ENCODE results near the gene PAK4. TPM values are rescaled to one million over a fixed set of nuclear protein-coding genes. Genes with fewer than 3 reads are reported as not detected.

Gene PAK4
- total RNA-seq, 1 experiment from 2014 or later = 69.8 TPM

GRCh38 chr19:39206122-39206521 is 80.5 kb downstream of the PAK4 start (continued):
- TF ChIP-seq ZNF425 (CRISPR knock-in tag; conservative IDR thresholded peaks at IDR 0.05) (no peak), CBFB (CRISPR knock-in tag; IDR thresholded peaks at IDR 0.05; ENCODE audit: low read depth) (no peak)

- POLR2A ChIA-PET = no interaction called here
Measured at GRCh38 chr19:39207293-39207836, 81.8 kb downstream of the PAK4 start.

More at GRCh38 chr19:39207293-39207836, 81.8 kb downstream of the PAK4 start:
- DNase-seq (ENCODE audit: low spot score) (no peak), ATAC-seq (no peak)
- Mint-ChIP-seq H3K9me3 (no peaks in the 10 kb centered on the region), H3K27me3 (ENCODE audit: low read depth) (peaks cover 31% of the 10 kb centered on the region), H3K27ac (no peak overlapping the region), H3K4me3 (no peak overlapping the region), H3K4me1 (no peaks in the 10 kb centered on the region; the same call in 1 of the 2 replicates), H3K36me3 (no peaks in the 10 kb centered on the region)
- CTCF ChIA-PET = interaction anchor here (0.6 kb wide), 1 partner anchor 1427 kb away, joined by 3 read pairs; no protein-coding TSS in a partner anchor
- TF ChIP-seq ARID4B (CRISPR knock-in tag; IDR thresholded peaks at IDR 0.05; ENCODE audit: borderline replicate concordance) (no peak), MLX (CRISPR knock-in tag; IDR thresholded peaks at IDR 0.05) (no peak), NR2C2 (CRISPR knock-in tag; IDR thresholded peaks at IDR 0.05) (no peak), SOX15 (CRISPR knock-in tag; IDR thresholded peaks at IDR 0.05) (no peak), FOXJ3 (CRISPR knock-in tag; IDR thresholded peaks at IDR 0.05; ENCODE audit: borderline replicate concordance) (no peak), JUN (CRISPR knock-in tag; IDR thresholded peaks at IDR 0.05) (no peak), ZNF281 (CRISPR knock-in tag; IDR thresholded peaks at IDR 0.05) (no peak), E2F4 (CRISPR knock-in tag; IDR thresholded peaks at IDR 0.05; ENCODE audit: borderline replicate concordance, low read depth) (no peak), FOXP1 (CRISPR knock-in tag; IDR thresholded peaks at IDR 0.05; ENCODE audit: borderline replicate concordance) (no peak)
